Measurements from ENCODE around the gene SLC9C2. TPM values are rescaled to one million over a fixed set of nuclear protein-coding genes. Genes with fewer than 3 reads are reported as not detected.

The SLC9C2 gene
- polyA plus RNA-seq, 1 donor from 2014 or later: 0.31 TPM

DNA sequence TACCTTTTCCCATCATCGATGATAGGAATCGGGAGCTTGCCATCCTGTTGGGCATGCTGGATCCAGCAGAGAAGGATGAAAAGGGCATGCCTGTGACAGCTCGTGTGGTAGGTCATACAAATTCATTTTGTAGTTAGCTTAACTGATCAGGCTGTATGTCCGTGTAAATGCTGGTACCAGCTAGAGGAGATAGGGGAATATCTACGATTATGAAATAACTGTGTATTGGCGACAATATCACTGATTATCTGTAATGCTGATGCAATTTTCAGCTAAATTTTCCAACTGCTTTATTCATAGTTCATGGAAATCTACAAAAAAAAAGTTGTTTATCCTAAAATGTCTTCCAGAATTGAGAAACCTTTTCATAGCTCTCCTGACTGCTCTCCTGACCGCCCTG, 117.5 kb downstream of the SLC9C2 start:
- peaks cover 21% of the 10 kb centered on the region for H3K36me3 ChIP-seq (ENCODE audit: insufficient read depth, low read length)
- no peaks in the 10 kb centered on the region for H3K27me3 ChIP-seq (ENCODE audit: insufficient read depth, low read depth, low read length)
- TF ChIP-seq, protein P1, sequence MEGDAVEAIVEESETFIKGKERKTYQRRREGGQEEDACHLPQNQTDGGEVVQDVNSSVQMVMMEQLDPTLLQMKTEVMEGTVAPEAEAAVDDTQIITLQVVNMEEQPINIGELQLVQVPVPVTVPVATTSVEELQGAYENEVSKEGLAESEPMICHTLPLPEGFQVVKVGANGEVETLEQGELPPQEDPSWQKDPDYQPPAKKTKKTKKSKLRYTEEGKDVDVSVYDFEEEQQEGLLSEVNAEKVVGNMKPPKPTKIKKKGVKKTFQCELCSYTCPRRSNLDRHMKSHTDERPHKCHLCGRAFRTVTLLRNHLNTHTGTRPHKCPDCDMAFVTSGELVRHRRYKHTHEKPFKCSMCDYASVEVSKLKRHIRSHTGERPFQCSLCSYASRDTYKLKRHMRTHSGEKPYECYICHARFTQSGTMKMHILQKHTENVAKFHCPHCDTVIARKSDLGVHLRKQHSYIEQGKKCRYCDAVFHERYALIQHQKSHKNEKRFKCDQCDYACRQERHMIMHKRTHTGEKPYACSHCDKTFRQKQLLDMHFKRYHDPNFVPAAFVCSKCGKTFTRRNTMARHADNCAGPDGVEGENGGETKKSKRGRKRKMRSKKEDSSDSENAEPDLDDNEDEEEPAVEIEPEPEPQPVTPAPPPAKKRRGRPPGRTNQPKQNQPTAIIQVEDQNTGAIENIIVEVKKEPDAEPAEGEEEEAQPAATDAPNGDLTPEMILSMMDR (IDR thresholded peaks at IDR 0.05; ENCODE audit: poor library complexity, severe bottlenecking): no peak
- TF ChIP-seq EZH2 (IDR thresholded peaks at IDR 0.05; ENCODE audit: borderline replicate concordance, insufficient read depth, low read length, poor library complexity, severe bottlenecking) (no peak), POLR2AphosphoS5 (IDR thresholded peaks at IDR 0.05) (no peak), EP300 (conservative IDR thresholded peaks at IDR 0.05; ENCODE audit: poor library complexity, severe bottlenecking) (no peak), TAF1 (IDR thresholded peaks at IDR 0.05; ENCODE audit: low read depth) (no peak), RAD21 (conservative IDR thresholded peaks at IDR 0.05) (no peak), SMC3 (conservative IDR thresholded peaks at IDR 0.05; ENCODE audit: poor library complexity) (no peak), MXI1 (conservative IDR thresholded peaks at IDR 0.05; ENCODE audit: poor library complexity, severe bottlenecking) (no peak)
- TF ChIP-seq, protein P2, sequence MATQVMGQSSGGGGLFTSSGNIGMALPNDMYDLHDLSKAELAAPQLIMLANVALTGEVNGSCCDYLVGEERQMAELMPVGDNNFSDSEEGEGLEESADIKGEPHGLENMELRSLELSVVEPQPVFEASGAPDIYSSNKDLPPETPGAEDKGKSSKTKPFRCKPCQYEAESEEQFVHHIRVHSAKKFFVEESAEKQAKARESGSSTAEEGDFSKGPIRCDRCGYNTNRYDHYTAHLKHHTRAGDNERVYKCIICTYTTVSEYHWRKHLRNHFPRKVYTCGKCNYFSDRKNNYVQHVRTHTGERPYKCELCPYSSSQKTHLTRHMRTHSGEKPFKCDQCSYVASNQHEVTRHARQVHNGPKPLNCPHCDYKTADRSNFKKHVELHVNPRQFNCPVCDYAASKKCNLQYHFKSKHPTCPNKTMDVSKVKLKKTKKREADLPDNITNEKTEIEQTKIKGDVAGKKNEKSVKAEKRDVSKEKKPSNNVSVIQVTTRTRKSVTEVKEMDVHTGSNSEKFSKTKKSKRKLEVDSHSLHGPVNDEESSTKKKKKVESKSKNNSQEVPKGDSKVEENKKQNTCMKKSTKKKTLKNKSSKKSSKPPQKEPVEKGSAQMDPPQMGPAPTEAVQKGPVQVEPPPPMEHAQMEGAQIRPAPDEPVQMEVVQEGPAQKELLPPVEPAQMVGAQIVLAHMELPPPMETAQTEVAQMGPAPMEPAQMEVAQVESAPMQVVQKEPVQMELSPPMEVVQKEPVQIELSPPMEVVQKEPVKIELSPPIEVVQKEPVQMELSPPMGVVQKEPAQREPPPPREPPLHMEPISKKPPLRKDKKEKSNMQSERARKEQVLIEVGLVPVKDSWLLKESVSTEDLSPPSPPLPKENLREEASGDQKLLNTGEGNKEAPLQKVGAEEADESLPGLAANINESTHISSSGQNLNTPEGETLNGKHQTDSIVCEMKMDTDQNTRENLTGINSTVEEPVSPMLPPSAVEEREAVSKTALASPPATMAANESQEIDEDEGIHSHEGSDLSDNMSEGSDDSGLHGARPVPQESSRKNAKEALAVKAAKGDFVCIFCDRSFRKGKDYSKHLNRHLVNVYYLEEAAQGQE (IDR thresholded peaks at IDR 0.05; ENCODE audit: borderline replicate concordance): no peak
- no peaks in the 10 kb centered on the region for H3F3A ChIP-seq (ENCODE audit: insufficient read depth, low read length, poor library complexity, severe bottlenecking)
- H3K9ac ChIP-seq (ENCODE audit: low read length): no peak overlapping the region
- no peak overlapping the region for H3K4me2 ChIP-seq (ENCODE audit: low read length)
- no peak overlapping the region for H2AFZ ChIP-seq (ENCODE audit: low read depth, low read length)
- no peaks in the 10 kb centered on the region for H3K9me2 ChIP-seq (ENCODE audit: insufficient read depth, low read length)
- H3K27ac ChIP-seq (ENCODE audit: low read length): no peak overlapping the region
- no peaks in the 10 kb centered on the region for H4K20me1 ChIP-seq (ENCODE audit: insufficient read depth)
- H3K9me3 ChIP-seq (ENCODE audit: low read length): no peaks in the 10 kb centered on the region
- H3K79me2 ChIP-seq (replicated peaks; ENCODE audit: insufficient read depth, low read length): no peaks in the 10 kb centered on the region
- H3K4me3 ChIP-seq (ENCODE audit: low read length): no peak overlapping the region

DNA sequence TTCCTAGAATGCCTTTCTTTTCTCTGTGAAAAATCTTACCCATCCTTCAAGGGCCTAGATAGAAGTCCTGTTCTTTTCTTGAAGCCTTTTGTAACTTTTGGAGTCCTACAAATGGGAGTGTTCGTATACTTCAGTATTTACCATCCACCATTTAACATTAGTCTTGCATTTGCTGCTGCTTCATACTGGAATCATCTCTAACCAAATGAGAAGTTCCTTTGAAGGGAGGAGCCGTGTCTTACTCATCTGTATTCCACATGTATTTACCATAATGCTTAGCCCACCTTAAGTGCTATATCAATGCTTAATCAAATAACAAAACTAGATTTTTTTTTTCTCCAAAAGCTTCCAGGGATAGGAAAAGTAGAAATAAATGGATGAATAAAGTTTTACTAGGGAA, 118.6 kb downstream of the SLC9C2 start:
- H4K20me1 ChIP-seq (ENCODE audit: insufficient read depth): no peaks in the 10 kb centered on the region
- no peak overlapping the region for H3K4me2 ChIP-seq (ENCODE audit: low read length)

More for the DNA sequence above, 118.6 kb downstream of the SLC9C2 start:
- no peaks in the 10 kb centered on the region for H3K27me3 ChIP-seq (ENCODE audit: insufficient read depth, low read depth, low read length)
- no peak overlapping the region for H3K4me3 ChIP-seq (ENCODE audit: low read length)
- H2AFZ ChIP-seq (ENCODE audit: low read depth, low read length): no peak overlapping the region
- peaks cover 3% of the 10 kb centered on the region for H3K79me2 ChIP-seq (replicated peaks; ENCODE audit: insufficient read depth, low read length)
- H3K9me2 ChIP-seq (ENCODE audit: insufficient read depth, low read length): no peaks in the 10 kb centered on the region
- no peak overlapping the region for H3K27ac ChIP-seq (ENCODE audit: low read length)
- H3K36me3 ChIP-seq (ENCODE audit: insufficient read depth, low read length): peaks cover 21% of the 10 kb centered on the region
- no peaks in the 10 kb centered on the region for H3F3A ChIP-seq (ENCODE audit: insufficient read depth, low read length, poor library complexity, severe bottlenecking)
- no peak overlapping the region for H3K9ac ChIP-seq (ENCODE audit: low read length)
- no peak for TF ChIP-seq TAF1 (IDR thresholded peaks at IDR 0.05; ENCODE audit: low read depth)
- no peak for TF ChIP-seq RAD21 (conservative IDR thresholded peaks at IDR 0.05)
- TF ChIP-seq, protein P1 (IDR thresholded peaks at IDR 0.05; ENCODE audit: poor library complexity, severe bottlenecking): no peak
- TF ChIP-seq EZH2 (IDR thresholded peaks at IDR 0.05; ENCODE audit: borderline replicate concordance, insufficient read depth, low read length, poor library complexity, severe bottlenecking): no peak
- no peak for TF ChIP-seq SMC3 (conservative IDR thresholded peaks at IDR 0.05; ENCODE audit: poor library complexity)
- TF ChIP-seq POLR2AphosphoS5 (IDR thresholded peaks at IDR 0.05): no peak
- no peak for TF ChIP-seq EP300 (conservative IDR thresholded peaks at IDR 0.05; ENCODE audit: poor library complexity, severe bottlenecking)
- no peak for TF ChIP-seq MXI1 (conservative IDR thresholded peaks at IDR 0.05; ENCODE audit: poor library complexity, severe bottlenecking)
- TF ChIP-seq, protein P2 (IDR thresholded peaks at IDR 0.05; ENCODE audit: borderline replicate concordance): no peak
- no peaks in the 10 kb centered on the region for H3K9me3 ChIP-seq (ENCODE audit: low read length)

Measured in neural cell (in vitro differentiated cells).